Measurements from ENCODE around the gene DCPS. TPM values are rescaled to one million over a fixed set of nuclear protein-coding genes. Genes with fewer than 3 reads are reported as not detected.

The DCPS gene
- polyA plus RNA-seq, 1 of the 3 experiments (the other 2 are of a cell fraction), result 48.1 TPM

GRCh38 chr11:126322996-126323395 is 19.1 kb downstream of the DCPS start:
- Histone ChIP-seq H3K79me2 (ENCODE audit: insufficient read depth) (peaks cover 3% of the 10 kb centered on the region; the same call in 1 of the 2 replicates), H3K4me1 (ENCODE audit: control insufficient read depth in 1 of 2, insufficient read depth in 2 of 2, low read depth in 1 of 2, low read length in 1 of 2) (peaks cover 16 to 17% of the 10 kb centered on the region in 2 experiments; a peak in 3 of 4 replicates), H3K9me2 (no peaks in the 10 kb centered on the region), H3K27me3 (ENCODE audit: insufficient read depth) (no peaks in the 10 kb centered on the region), H3F3A (replicated peaks; ENCODE audit: insufficient read depth) (peaks cover 14% of the 10 kb centered on the region), H3K9me3 (no peaks in the 10 kb centered on the region), H3K36me3 (replicated peaks in 1 of 2; ENCODE audit: control insufficient read depth in 1 of 2, insufficient read depth in 2 of 2, low read length in 1 of 2) (no peaks in the 10 kb centered on the region), H4K20me1 (ENCODE audit: insufficient read depth) (no peaks in the 10 kb centered on the region), H2AFZ (ENCODE audit: low read depth) (no peak overlapping the region), H3K9ac (no peak overlapping the region), H3K27ac (ENCODE audit: low read depth in 2 of 2, low read length in 1 of 2) (no peak overlapping the region), H3K4me2 (no peak overlapping the region), H3K4me3 (ENCODE audit: low read depth in 2 of 2, low read length in 1 of 2) (no peak overlapping the region)
- CTCF ChIA-PET, result interaction anchor here (1.1 kb wide), 1 partner anchor 12 kb away, joined by 4 read pairs; no protein-coding TSS in a partner anchor
- TF ChIP-seq RFX5 (IDR thresholded peaks at IDR 0.05; ENCODE audit: low read length) (no peak), USF2 (IDR thresholded peaks at IDR 0.05; ENCODE audit: borderline replicate concordance, low read depth, low read length) (no peak), SMC3 (IDR thresholded peaks at IDR 0.05; ENCODE audit: low read depth, low read length) (no peak), TCF12 (IDR thresholded peaks at IDR 0.05) (no peak), MAX (IDR thresholded peaks at IDR 0.05; ENCODE audit: low read depth) (no peak), NRF1 (IDR thresholded peaks at IDR 0.05; ENCODE audit: low read depth, low read length) (no peak), GATA2 (CRISPR knock-in tag; IDR thresholded peaks at IDR 0.05) (no peak), MEF2A (IDR thresholded peaks at IDR 0.05; ENCODE audit: borderline replicate concordance, low read depth) (no peak), ZBTB33 (IDR thresholded peaks at IDR 0.05; ENCODE audit: borderline replicate concordance, low read depth) (no peak), EZH2phosphoT487 (IDR thresholded peaks at IDR 0.05; ENCODE audit: borderline replicate concordance, low read depth) (no peak), TAF1 (IDR thresholded peaks at IDR 0.05; ENCODE audit: borderline replicate concordance, low read depth, low read length) (no peak), EP300 (IDR thresholded peaks at IDR 0.05; ENCODE audit: borderline replicate concordance in 1 of 2, low read depth in 1 of 2, low read length in 1 of 2) (no peak), FOXJ3 (CRISPR knock-in tag; IDR thresholded peaks at IDR 0.05) (no peak)
- 97% methylated on average over 3 of the region's 3 CpGs for WGBS (ENCODE audit: low lambda C conversion rate)
- no peak for DNase-seq
- POLR2A ChIA-PET, result interaction anchor here (0.7 kb wide), 1 partner anchor 9 kb away, joined by 3 read pairs; no protein-coding TSS in a partner anchor

All from SK-N-SH (cell line).